Measurements from ENCODE around the gene CEP164. TPM values are rescaled to one million over a fixed set of nuclear protein-coding genes. Genes with fewer than 3 reads are reported as not detected.
"Not testable (repeated sequence)": the region's sequence is repeated elsewhere in the genome, so short reads cannot be mapped to it uniquely, and the experiment has no call there.

The CEP164 gene
- total RNA-seq, 1 donor from 2014 or later, result 21.6 TPM

DNA sequence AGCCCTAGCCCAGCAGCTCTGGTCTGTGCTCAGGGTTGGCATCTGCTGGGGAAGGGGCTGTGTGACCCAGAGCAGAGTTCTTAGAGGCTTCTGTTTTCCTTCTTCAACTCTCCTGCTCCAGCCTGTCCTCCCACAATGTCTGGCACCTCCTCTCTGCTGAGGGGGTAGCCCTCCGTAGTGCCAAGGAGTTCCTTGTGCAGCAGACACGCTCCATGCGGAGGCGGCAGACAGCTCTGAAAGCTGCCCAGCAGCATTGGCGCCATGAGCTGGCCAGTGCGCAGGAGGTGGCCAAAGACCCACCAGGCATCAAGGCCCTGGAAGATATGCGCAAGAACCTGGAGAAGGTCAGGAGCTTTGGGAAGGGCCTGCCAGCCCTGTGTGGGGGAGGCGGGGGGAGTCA, 69.3 kb downstream of the CEP164 start:
- TF ChIP-seq, protein P1, sequence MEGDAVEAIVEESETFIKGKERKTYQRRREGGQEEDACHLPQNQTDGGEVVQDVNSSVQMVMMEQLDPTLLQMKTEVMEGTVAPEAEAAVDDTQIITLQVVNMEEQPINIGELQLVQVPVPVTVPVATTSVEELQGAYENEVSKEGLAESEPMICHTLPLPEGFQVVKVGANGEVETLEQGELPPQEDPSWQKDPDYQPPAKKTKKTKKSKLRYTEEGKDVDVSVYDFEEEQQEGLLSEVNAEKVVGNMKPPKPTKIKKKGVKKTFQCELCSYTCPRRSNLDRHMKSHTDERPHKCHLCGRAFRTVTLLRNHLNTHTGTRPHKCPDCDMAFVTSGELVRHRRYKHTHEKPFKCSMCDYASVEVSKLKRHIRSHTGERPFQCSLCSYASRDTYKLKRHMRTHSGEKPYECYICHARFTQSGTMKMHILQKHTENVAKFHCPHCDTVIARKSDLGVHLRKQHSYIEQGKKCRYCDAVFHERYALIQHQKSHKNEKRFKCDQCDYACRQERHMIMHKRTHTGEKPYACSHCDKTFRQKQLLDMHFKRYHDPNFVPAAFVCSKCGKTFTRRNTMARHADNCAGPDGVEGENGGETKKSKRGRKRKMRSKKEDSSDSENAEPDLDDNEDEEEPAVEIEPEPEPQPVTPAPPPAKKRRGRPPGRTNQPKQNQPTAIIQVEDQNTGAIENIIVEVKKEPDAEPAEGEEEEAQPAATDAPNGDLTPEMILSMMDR (IDR thresholded peaks at IDR 0.05), result no peak
- TF ChIP-seq POLR2A (IDR thresholded peaks at IDR 0.05), result no peak
- no peak for TF ChIP-seq POLR2AphosphoS5 (IDR thresholded peaks at IDR 0.05; ENCODE audit: insufficient read depth in 1 of 2, low read depth in 1 of 2)
- intact Hi-C loops (cut with DNase I), result no loop called here
- Histone ChIP-seq H3K4me1 (no peaks in the 10 kb centered on the region), H3K27ac (no peak overlapping the region), H3K9me3 (no peaks in the 10 kb centered on the region), H3K4me3 (no peak overlapping the region), H3K27me3 (no peaks in the 10 kb centered on the region), H3K36me3 (peaks cover 0 to 70% of the 10 kb centered on the region in 2 donors)
- DNase-seq (ENCODE audit: extremely low spot score in 2 of 2), result no peak

DNA sequence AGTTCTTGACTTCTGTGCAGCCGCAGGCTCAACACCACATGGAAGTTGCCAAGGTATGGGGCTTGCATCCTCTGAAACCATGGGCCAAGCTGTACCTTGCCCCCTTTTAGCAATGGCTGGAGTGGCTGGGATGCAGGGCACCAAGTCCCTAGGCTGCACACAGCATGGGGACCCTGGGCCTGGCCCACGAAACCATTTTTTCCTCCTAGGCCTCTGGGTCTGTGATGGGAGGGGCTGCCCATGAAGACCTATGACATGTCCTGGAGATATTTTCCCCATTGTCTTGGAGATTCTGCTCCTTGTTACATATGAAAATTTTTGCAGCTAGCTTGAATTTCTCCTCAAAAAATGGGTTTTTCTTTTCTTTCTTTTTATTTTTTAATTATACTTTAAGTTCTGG, 71.0 kb downstream of the CEP164 start:
- intact Hi-C loops (cut with DNase I), result not testable (repeated sequence)

DNA sequence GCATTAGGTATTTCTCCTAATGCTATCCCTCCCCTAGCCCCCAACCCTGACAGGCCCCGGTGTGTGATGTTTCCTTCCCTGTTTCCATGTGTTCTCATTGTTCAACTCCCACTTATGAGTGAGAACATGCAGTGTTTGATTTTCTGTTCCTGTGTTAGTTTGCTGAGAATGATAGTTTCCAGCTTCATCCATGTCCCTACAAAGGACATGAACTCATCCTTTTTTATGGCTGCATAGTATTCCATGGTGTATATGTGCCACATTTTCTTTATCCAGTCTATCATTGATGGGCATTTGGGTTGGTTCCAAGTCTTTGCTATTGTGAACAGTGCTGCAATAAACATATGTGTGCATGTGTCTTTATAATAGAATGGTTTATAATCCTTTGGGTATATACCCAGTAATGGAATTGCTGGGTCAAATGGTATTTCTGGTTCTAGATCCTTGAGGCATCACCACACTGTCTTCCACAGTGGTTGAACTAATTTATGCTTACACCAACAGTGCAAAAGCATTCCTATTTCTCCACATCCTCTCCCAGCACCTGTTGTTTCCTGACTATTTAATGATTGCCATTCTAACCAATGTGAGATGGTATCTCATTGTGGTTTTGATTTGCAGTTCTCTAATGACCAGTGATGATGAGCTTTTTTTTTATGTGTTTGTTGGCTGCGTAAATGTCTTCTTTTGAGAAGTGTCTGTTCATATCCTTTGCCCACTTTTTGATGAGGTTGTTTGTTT, 71.6 kb downstream of the CEP164 start:
- H3K9me3 ChIP-seq; H3K4me3 ChIP-seq; H3K27me3 ChIP-seq; intact Hi-C loops (cut with DNase I); H3K27ac ChIP-seq; DNase-seq (ENCODE audit: extremely low spot score in 2 of 2); H3K4me1 ChIP-seq: not testable (repeated sequence)
- peaks cover 0 to 52% of the 10 kb centered on the region in 2 donors for H3K36me3 ChIP-seq

More for the DNA sequence above, 71.0 kb downstream of the CEP164 start:
- not testable (repeated sequence) for H3K27ac ChIP-seq; H3K4me1 ChIP-seq; DNase-seq (ENCODE audit: extremely low spot score in 2 of 2); H3K27me3 ChIP-seq; H3K9me3 ChIP-seq; H3K4me3 ChIP-seq
- peaks cover 0 to 54% of the 10 kb centered on the region in 2 donors for H3K36me3 ChIP-seq

DNA sequence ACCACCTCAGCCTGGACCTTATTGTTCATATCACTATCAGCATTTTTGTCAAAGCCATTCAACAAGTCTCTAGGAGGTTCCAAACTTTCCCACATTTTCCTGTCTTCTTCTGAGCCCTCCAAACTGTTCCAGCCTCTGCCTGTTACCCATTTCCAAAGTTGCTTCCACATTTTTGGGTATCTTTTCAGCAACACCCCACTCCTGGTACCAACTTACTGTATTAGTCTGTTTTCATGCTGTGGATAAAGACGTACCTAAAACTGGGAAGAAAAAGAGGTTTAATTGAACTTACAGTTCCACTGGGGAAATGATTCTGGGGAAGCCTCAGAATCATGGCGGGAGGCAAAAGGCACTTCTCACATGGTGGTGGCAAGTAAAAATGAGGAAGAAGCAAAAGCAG, 78.2 kb downstream of the CEP164 start:
- H3K36me3 ChIP-seq, result peaks cover 0 to 46% of the 10 kb centered on the region in 2 donors
- H3K27me3 ChIP-seq; H3K9me3 ChIP-seq; H3K4me1 ChIP-seq; H3K27ac ChIP-seq; DNase-seq (ENCODE audit: extremely low spot score in 2 of 2); intact Hi-C loops (cut with DNase I); H3K4me3 ChIP-seq: not testable (repeated sequence)

DNA sequence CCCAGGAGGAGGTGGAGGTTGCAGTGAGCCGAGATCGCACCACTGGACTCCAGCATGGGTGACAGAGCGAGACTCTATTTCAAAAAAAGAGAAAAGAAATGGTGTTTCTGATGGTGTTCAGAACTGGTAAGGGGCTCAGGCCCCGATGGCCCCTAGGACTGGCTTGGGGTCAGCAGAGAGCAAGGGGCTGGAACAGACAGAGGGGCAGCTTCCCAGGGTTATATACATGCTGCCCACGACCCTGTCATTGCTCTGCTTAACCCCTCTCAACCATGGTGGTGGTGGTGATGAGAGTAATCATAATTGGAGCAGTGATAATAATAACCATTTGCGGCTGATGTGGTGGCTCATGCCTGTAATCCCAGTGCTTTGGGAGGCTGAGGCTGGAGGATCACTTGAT, 79.4 kb downstream of the CEP164 start:
- Histone ChIP-seq H3K4me1 (no peaks in the 10 kb centered on the region), H3K27ac (no peak overlapping the region), H3K4me3 (no peak overlapping the region), H3K36me3 (peaks cover 0 to 46% of the 10 kb centered on the region in 2 donors), H3K9me3 (no peaks in the 10 kb centered on the region), H3K27me3 (no peaks in the 10 kb centered on the region)
- DNase-seq (ENCODE audit: extremely low spot score in 2 of 2), result no peak
- TF ChIP-seq POLR2AphosphoS5 (IDR thresholded peaks at IDR 0.05; ENCODE audit: insufficient read depth in 1 of 2, low read depth in 1 of 2) (no peak), POLR2A (IDR thresholded peaks at IDR 0.05) (no peak)
- TF ChIP-seq, protein P1 (IDR thresholded peaks at IDR 0.05), result no peak
- intact Hi-C loops (cut with DNase I), result no loop called here

DNA sequence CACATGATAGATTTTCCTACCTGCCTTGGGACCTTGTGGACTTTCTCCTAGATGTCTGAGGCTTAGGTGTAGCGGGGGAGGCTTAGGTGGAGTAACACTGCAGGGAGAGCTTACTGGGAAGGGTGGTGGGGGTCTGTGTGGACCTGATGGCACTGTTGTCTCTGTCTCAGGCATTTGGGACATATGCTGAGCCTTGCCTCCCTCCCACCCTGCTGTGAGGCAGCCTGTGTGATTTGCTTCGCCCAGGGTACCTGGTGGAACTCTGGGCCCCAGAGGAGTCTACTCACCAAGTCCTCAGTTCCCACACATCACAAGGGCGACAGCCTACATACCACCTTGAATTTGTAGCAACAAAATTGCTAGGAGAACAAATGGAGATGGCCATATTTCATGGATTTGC, 80.7 kb downstream of the CEP164 start:
- intact Hi-C loops (cut with DNase I), result no loop called here
- TF ChIP-seq POLR2A (IDR thresholded peaks at IDR 0.05), result no peak
- TF ChIP-seq POLR2AphosphoS5 (IDR thresholded peaks at IDR 0.05; ENCODE audit: insufficient read depth in 1 of 2, low read depth in 1 of 2), result no peak
- TF ChIP-seq, protein P1 (IDR thresholded peaks at IDR 0.05), result no peak
- peaks cover 0 to 46% of the 10 kb centered on the region in 2 donors for H3K36me3 ChIP-seq
- H3K4me1 ChIP-seq, result no peaks in the 10 kb centered on the region
- no peak overlapping the region for H3K27ac ChIP-seq
- no peaks in the 10 kb centered on the region for H3K9me3 ChIP-seq
- H3K27me3 ChIP-seq, result no peaks in the 10 kb centered on the region
- H3K4me3 ChIP-seq, result no peak overlapping the region
- DNase-seq (ENCODE audit: extremely low spot score in 2 of 2), result no peak

All from vagina (tissue), 2 donors.